SKM-1 (cell line): Measurements from ENCODE around the gene CCDC7.
"Not testable (repeated sequence)": the region's sequence is repeated elsewhere in the genome, so short reads cannot be mapped to it uniquely, and the experiment has no call there.

Experiments used
- DNase-seq: peaks from one replicate; lab custom pipeline; 2025; ENCODE audit not compliant: unreplicated experiment; lab: John Stamatoyannopoulos, UW

The CCDC7 gene

DNA sequence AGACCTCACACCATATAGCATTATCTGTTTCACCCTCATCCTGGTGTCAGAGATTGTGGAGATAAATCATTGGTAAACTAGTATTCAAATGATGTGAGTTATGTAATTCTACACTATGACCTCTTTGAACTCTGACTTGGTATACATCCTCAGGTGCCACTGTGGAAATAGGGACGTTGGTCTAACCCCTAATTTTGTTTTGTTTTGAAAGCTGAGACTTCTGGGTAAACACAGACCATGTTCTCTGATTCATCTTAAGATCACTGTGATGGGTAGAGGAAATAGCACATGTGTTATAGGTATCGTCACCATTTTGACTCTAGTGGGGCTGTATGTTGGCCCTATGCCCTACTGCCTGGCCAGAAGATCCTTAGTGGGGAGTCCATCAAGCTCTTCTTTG lies 241.6 kb downstream of the CCDC7 start:
- DNase-seq: no peak

DNA sequence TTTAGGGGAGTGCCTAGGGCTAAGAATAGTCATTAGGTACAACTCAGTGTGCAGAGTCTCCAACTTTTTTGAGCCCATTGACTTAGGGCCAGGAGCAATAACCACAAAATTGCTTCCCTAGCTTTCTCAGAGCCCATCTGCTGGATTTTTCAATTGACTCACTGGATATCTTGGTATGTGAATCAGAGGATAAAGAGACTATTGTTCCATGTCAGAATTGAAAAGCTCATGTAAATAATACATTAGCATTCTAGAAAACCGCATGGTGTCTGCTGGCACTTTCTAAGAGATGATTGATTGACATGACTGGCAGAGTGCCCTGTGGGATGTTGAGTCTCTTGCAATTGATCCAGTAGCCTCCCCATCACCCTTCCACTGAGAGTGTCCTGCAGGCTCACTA lies 246.2 kb downstream of the CCDC7 start:
- DNase-seq: no peak

DNA sequence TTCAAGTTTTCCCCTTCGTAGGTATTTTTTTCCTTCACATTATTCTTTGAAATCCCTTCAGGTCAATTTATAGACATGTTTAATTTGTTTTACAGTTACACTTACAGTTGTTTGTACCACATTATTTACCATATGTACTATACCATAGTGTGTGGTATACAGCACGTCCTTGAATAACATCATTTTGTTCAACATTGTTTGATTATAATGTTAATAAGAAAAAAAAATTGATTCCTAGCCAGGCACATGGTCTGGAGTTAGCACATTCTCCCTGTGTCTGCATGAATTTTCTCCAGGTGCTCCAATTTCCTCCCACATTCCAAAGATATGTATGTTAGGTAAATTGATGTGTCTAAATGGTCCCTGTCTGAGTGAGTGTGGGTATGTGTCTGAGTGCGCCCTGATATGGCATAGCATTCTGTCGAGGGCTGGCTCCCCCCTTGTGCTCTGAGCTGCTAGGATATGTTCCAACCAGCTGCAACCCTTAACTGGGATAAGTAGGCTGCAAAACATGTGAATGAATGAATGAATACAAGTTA lies 247.6 kb downstream of the CCDC7 start:
- DNase-seq: no peak

DNA sequence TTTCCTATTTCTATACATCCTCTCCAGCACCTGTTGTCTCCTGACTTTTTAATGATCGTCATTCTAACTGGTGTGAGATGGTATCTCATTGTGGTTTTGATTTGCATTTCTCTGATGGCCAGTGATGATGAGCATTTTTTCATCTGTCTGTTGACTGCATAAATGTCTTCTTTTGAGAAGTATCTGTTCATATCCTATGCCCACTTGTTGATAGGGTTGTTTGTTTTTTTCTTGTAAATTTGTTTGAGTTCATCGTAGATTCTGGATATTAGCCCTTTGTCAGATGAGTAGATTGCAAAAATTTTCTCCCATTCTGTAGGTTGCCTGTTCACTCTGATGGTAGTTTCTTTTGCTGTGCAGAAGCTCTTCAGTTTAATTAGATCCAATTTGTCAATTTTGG lies 253.7 kb downstream of the CCDC7 start:
- not testable (repeated sequence) for DNase-seq

DNA sequence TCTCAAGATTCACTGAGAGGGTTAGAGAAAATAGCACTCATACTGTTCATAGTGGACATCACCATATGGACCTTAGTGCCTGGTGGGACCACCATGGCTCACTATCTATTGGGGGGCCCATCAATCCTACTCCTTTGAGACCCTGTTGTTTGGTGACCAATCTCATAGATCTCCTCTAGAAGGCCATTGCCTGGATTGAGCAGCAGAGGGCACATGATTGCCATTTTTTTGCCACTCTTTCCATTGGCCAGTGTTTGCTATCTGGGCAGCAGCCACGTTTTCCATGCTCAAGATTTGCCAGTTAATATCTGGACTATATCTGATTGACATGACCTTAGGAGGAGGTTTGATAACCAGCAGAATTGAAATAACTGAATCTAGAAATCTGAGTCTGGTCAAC lies 267.6 kb downstream of the CCDC7 start:
- DNase-seq: no peak

DNA sequence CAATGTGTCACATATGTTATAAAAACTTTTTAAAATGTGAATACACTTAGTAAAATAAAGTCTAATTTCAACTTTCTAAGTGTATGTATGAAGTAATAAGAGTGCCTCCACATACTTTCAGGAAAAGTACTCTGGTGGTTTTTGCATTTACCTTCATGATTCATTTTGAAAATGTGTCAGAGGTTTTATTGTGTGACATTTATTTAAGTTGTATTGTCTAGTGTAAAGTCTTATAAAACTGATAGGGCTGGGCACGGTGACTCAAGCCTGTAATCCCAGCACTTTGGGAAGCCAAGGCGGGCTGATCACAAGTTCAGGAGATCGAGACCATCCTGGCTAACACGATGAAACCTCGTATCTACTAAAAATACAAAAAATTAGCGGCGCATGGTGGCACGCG lies 285.6 kb downstream of the CCDC7 start:
- no peak for DNase-seq

DNA sequence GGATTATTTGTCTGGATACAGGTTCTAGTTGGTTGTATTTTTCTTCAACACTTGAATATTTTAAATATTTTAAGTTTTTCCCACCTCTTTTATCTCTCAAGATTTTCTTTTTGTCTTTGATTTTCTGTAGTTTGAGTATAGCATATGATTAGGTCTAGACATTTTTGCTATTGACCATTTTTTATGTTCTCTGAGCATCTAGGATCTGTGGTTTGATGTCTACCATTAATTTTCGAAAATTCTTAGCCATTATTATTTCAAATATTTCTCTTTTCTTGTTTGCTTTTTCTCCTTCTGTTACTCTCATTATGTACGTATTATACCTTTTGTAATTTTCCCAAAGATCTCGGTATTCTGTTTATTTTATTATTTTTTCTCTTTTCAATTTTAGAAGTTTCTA lies 293.0 kb downstream of the CCDC7 start:
- DNase-seq: no peak

DNA sequence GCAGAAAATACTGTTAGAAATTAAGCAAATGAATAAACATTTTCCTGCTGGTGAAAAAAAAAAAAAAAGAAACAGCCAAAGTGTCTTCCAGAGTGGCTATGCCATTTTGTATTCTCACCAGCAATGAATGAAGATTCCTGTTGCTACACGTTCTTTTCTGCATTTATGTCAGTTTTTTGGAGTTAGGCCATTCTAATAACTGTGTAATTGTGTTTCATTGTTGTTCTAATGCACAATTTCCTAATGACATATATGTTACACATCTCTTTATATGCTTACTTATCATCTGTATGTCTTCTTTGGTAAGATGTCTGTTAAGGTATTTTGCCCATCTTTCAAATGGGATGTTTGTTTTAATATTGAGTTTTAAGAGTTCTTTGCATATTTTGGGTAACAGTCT lies 298.4 kb downstream of the CCDC7 start:
- DNase-seq: no peak

DNA sequence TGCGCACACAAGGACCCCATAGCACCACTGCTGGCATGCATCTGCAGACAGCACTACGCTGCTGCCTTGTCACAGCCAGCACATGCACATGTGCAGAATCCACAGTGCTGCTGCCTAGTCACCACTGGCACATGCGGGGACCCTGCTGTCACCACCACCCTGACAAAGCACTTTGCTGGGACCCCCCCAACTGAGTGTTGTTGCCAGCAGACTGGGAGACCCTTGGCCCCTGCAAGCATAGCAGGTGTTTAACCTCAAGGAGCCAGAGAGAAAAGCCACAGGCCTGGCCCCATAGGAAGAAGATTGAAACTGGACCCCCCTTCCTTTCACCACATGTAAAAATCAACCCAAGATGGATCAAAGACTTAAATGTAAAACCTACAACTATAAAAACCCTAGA lies 300.9 kb downstream of the CCDC7 start:
- DNase-seq: no peak

DNA sequence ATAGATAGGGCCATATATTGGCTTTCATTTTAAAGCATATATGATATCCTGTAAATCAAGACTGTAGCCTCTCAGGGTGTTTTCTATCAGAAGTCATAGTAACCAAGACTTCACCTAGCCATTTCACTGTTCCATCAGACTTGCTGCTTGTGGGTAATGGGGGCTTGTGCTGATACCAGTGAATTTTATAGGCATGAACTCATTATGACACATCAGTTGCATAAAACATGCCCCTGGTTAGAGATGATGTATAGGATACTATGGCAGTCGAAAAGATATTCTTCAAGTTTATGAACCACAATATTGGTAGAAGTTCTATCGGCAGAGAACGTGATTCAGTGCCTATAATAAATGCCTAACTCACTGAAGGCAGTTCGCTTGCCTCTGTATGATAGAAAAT lies 305.6 kb downstream of the CCDC7 start:
- no peak for DNase-seq

DNA sequence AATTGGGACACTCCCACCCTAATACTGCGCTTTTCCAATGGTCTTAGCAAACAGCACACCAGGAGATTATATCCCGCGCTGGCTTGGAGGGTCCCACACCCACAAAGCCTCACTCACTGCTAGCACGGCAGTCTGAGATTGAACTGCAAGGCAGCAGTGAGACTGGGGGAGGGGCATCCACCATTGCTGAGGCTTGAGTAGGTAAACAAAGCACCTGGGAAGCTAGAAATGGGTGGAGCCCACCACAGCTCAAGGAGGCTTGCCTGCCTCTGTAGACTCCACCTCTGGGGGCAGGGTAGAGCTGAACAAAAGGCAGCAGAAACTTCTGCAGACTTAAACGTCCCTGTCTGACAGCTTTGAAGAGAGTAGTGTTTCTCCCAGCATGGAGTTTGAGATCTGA lies 309.0 kb downstream of the CCDC7 start:
- DNase-seq: not testable (repeated sequence)

DNA sequence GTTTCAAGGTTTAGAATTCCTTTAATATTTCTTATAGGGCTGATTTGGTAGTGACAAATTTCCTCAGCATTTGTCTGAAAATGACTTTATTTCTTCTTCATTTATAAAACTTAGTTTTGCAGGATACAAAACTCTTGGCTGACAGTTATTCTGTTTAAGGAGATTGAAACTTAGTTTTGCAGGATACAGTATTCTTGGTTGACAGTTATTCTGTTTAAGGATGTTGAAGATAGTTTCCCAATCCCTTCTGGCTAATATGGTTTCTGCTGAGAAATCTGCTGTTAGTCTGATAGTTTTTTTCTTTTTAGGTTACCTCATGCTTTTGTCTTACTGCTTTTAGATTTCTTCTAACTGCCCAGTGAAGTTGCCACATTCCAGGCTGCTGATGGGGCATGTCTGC lies 325.3 kb downstream of the CCDC7 start:
- no peak for DNase-seq

DNA sequence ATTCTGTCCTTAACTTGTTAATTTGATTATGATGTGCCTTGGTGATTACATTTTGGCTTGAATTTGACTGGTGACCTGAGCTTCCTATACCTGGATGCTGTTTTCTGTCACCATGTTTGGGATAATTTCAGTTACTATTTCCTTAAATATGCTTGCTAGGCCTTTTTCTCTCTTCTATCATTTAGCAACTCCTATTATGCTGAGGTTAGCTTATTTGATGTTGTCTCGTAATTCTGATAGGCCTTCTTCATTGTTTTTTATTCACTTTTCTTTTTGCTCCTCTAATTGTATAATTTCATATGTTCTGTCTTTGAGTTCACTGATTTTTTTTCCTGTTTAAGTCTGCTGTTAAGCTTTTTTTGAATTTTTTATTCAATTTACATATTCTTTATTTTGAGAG lies 327.2 kb downstream of the CCDC7 start:
- DNase-seq: no peak

DNA sequence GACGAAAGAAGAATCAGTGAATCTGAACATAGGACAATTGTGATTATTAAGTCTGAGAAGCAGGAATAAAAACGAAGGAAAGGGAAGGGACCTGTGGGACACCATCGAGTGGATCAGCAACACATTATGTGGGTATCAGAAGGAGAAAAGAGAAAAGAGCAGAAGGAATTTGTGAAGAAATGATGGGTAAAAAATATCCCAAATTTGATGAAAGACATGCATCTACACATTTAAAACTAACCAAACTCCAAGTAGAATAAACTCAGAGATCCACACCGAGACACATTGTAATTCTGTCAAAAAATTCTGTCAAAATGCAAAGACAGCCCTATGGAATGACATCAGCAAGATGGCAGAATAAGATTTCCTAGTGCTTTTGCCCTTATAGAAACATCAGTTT lies 341.0 kb downstream of the CCDC7 start:
- DNase-seq: no peak

DNA sequence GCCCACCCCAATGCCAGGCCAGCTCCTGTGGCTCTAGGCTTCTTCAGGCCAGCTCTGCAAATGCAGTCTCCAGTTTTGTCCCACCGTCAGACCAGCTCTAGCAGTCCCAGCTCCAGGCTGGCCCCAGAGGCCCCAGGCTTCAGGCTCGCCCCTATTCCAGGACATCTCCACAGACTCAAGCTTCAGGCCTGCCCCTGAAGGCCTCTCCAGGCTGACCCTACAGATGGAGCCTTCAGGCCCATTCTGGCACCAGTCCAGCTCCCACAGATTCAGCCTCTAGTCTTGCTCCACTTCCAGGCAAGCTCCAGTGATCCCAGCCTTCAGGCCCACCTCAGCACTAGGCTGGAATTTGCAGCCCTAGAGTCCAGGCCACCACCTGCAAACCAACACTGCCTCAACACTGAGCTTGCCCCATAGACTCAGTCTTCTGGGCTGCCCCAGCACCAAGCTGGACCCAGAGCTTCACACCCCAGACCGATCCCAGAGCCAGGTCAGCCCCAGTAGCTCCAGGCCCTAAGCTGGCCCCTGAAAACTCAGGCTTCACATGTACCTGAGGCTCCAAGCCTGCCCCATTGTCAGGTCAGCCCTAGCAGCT lies 341.8 kb downstream of the CCDC7 start:
- no peak for DNase-seq

DNA sequence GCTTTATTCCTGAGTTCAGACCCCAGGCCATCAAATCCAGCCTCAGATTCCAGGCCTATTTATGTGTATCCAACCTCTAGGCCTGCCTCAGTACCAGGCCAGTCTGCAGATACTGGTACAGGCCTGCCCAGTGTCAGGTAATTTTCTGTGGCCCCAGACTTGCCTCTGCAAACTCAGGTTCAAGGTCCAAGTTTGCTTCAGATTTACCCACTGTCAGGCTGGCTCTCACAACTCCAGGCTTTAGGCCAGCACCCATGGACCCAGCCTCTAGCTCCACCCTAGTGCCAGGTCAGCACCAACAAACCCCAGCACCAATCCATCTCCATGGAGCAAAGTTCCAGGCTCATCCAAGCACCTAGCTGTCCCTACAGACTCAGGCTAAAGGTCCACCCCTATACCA lies 342.4 kb downstream of the CCDC7 start:
- no peak for DNase-seq

DNA sequence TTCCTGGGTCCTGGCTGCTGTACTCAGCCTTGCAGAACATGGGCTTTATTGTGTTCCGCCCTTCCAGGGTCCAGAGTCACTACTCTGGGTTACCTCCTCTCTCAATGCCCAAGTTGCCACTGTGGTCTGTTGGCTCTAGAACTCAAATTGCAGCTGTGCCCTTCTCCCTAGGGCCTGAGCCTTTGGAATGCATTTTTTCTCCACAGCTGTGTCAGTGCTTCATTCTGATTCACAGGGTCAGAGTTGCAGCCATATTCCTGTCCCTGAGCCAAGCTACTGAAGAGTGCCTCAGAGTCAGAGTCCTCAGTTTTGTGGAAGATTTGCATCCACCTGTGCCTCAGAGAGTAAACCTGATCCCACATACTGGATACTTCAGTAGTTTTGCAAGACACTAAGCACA lies 344.5 kb downstream of the CCDC7 start:
- no peak for DNase-seq

DNA sequence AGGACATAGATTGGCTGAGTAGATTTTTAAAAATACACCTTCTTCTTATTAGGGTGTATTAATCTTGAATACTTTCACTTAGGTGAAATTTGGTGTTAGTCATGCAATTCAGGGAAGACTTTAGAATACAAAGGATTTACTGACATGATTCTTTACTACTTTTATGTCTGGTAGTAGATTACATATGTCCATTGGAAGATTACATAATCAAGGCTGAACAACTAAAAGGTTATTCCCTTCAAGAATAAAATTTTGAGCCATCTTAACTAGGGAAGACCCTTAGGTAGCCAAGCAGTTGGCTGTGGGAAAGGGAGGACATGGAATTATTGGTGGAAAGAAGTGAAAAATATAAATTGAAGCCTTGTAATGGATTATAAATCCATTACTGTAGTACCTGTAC lies 347.1 kb downstream of the CCDC7 start:
- no peak for DNase-seq

DNA sequence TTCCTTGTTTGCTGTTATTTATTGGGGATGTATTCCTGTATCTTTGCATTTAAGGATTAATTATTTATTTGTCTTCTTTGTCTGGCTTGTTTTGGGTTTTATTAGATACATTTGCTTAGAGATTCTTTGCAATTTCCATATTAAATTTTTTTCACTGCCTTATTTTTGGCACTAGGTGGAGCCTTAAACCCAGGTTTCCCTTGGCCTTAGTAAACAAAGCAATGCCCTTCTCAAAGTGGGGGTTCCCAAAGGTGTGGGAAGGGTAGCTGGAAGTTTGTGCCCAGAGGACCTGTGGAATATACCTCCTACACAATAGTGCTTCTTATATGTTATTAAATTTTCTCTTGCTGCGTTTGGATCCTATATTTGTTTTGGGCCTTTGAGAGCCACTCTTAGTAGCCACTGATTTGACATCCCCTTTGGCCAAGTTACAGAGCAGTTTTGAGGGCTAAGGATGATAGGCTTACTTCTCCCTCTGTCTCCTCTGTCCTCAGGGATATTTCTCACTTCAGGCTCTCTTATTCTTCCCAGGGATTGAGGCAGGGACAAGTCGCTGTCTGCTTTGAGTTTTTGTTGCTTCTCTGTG lies 349.8 kb downstream of the CCDC7 start:
- DNase-seq: no peak

DNA sequence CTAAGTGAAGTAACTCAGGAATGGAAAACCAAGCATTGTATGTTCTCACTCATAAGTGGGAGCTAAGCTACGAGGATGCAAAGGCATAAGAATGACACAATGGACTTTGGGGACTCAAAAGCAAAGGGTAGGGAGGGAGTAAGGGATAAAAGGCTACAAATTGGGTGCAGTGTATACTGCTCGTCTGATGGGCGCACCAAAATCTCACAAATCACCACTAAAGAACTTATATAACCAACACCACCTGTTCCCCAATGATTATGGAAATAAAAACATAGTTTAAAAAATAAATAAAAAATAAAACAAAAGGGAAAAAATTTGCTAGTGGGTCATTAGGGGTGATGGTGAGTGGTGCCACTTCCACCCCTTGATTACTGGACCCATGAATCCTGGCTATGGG lies 351.5 kb downstream of the CCDC7 start:
- DNase-seq: not testable (repeated sequence)

DNA sequence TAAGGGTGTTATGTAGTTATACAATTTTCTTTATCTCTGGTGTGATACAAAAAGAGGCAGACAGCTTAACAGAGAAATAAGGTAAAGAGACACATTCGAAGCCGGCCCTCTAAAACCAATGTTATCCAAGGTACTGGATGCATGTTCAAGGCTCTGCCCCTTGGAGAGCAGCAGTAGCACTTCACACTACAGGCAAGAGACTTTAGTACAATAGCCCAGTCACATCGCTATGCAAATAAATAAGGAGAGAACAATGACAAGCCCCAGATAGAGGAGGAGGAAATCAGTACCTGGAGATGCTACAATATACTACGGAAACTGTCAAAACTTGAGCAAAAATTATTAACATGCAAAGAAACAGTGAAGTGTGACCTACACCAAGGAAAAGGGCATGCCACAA lies 401.0 kb downstream of the CCDC7 start:
- DNase-seq: no peak

DNA sequence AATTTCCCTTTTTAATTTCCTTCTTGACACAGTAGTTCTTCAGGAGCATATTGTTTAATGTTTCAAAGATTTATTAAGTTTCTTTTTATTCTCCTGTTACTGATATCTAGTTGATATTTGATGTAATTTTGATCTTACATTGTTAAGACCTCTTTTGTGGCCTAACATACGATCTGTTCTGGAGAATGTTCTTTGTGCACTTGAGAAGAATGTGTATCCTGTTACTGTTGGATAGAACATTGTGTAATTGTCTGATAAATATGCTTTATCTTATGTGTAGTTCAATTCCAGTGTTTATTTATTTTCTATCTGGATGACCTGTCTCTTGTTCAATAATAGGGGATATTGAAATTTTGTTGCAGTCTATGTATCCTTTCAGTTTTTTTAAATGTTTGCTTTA lies 405.4 kb downstream of the CCDC7 start:
- DNase-seq: no peak

DNA sequence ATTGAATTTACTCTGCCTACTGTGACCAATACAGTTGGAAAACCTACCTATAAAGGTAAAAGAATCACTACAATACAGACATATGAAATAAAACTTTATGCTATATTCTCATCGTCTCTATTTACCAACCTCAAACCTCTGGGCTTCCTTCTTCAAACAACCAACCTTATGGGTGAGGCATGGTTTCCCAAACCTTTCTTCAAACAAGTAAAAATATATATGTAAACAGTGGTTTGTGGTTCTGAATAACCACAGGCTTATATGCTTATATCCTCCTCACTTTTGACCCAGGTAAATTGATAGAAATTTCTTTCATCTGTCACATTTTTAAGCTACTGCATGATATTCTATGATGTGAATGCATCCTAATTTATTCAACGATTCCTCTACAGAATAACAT lies 408.5 kb downstream of the CCDC7 start:
- no peak for DNase-seq
